Breast epithelium (tissue), 3 donors: ENCODE measurements around the gene ZNF470.

Source experiments
- POLR2A ChIP-seq: fragments of 450-650 bp; IDR thresholded peaks from one replicate; pipeline ENCODE4 v1.6.1; 2016; ENCODE audit warnings: antibody characterized with exemption, mild to moderate bottlenecking, moderate library complexity
- TF ChIP-seq, protein P1 (sequence below), 3 donors: fragments of 450-650 bp; IDR thresholded peaks; one replicate each; pipeline ENCODE4 v1.5.1; 2016 to 2017; ENCODE audit warnings: antibody characterized with exemption in 3 of 3, mild to moderate bottlenecking in 3 of 3, moderate library complexity in 3 of 3

DNA sequence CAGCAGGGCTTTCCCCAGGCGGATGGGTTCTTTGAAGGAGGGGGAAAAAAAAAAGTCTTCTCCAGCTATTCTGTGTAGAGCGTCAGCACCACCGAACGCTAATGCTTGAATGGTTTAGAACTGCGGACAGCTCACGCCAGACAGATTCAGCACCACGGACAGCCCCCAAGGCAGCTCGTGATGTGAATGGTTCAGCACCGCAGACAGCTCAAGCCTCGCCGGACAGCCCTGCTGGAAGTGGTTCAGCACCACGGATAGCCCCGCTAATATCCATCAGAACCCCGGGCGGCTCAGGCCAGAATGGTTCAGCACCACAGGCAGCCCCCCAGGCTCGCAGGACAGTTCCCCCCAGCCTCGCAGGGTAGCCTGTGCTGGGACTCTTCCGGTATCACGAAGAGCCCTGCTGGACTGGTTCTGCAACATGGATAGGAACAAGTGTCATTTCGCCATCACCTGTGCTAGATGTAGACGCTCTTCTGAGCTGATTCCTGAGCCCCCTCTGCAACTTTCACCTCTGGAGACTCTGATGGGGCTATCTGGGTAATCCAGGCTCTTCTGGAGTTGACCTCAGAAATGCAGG lies 70.8 kb downstream of the ZNF470 start:
- no peak for TF ChIP-seq POLR2A
- TF ChIP-seq, protein P1, sequence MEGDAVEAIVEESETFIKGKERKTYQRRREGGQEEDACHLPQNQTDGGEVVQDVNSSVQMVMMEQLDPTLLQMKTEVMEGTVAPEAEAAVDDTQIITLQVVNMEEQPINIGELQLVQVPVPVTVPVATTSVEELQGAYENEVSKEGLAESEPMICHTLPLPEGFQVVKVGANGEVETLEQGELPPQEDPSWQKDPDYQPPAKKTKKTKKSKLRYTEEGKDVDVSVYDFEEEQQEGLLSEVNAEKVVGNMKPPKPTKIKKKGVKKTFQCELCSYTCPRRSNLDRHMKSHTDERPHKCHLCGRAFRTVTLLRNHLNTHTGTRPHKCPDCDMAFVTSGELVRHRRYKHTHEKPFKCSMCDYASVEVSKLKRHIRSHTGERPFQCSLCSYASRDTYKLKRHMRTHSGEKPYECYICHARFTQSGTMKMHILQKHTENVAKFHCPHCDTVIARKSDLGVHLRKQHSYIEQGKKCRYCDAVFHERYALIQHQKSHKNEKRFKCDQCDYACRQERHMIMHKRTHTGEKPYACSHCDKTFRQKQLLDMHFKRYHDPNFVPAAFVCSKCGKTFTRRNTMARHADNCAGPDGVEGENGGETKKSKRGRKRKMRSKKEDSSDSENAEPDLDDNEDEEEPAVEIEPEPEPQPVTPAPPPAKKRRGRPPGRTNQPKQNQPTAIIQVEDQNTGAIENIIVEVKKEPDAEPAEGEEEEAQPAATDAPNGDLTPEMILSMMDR (IDR thresholded peaks at IDR 0.05) = no peak
